Middle frontal gyrus (tissue), 1 donor: ENCODE data around the gene TNFAIP8.

Source experiments
- DNase-seq: peaks from one replicate; pipeline ENCODE4 v3.0.0-alpha.2; 2015; ENCODE audit warnings: low spot score; ENCODE audit errors: extremely low spot score

TNFAIP8 gene

DNA sequence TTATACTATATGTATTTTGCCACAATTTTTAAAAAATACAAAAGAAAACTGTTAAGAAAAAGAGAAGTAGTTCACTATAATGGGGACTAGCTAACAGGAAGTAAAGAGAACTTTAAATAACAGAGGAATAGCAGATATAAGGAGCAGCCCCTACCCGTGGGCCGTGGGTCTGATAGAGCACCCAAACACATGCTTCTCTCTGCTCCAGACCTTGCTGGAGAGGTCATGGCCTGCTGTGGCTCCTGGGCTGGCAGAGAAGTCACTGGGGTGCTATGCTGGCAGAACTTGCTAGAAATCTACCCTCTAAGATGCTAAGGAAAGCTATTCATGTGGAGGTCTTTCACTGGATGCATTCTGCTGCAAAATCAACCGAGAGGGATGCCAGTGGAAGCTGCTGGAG lies 10.0 kb upstream of the TNFAIP8 start:
- no peak for DNase-seq

DNA sequence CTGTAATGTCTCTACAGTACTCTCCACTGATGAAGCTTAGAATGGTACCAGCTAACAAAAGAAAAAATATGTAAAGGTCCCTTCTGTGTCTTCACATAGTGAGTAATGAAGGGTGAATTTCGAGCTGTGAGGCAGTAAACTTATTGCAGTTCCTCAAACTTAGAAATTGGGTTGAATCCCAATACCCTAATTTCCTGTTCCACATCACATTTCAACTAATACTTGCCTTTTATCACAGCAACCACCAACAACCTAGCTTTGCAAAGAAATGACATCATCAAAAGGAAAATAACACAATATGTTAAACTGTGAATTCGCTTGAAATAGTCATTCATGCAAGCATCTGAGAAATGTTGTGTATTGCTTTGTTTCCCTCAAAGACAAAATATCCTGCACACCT lies 9.4 kb upstream of the TNFAIP8 start:
- DNase-seq = no peak

DNA sequence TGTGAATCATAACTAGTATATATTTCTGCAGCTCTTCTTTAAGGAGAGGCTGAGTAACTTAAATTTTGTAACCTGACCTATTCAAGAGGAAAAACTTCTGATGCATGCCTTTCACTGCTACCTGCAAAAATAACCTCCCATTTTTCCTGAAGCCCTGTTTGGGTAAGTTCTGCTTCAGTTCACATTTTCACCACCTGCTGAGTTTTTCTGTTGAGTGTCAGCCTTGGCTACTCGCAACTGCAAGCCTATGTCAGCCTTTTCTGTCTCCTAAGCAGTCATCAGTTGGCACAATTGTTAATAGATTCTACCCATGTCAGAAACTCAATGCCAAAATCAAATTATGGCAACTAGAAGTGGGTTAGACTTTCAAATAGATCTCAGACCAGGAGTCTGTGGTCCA lies 8.2 kb upstream of the TNFAIP8 start:
- no peak for DNase-seq

DNA sequence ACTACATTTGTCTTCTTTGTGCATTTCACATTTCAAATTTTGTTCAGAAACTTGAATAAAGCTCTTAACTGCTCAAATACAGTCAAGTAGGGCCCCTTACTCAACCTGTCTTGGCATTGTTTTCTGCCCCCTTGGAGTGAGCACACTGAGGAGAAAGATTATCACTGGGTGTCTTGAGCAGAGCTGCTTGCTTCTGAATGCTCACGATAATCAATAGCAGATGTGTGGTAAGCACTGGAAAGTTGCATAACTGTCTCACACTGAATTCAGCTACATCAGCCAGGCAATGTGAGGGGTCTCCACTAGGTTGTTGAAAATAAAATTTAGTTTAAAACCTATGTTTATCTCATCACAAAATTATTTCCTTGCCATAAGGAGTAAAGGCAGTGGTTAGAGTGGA lies 7.8 kb upstream of the TNFAIP8 start:
- DNase-seq = no peak

DNA sequence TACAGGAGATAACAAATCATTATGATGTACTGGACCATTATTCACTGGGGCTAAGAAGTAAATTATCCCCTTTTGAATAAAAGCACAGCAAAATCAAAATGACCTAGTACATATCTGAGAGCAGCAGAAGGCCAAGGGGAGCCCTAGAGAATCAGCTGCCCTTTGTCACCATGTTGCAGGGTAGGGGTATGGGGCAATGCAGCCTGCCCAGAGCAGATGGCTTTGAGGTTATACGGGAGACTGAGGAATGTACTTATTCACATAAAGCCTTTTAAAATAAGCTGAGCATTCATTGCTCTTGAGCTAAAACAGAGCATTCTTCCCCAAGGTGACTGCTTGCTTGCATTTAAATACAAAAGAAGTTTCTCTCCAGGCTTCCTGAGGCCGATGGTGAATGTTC lies 2.6 kb upstream of the TNFAIP8 start:
- no peak for DNase-seq

DNA sequence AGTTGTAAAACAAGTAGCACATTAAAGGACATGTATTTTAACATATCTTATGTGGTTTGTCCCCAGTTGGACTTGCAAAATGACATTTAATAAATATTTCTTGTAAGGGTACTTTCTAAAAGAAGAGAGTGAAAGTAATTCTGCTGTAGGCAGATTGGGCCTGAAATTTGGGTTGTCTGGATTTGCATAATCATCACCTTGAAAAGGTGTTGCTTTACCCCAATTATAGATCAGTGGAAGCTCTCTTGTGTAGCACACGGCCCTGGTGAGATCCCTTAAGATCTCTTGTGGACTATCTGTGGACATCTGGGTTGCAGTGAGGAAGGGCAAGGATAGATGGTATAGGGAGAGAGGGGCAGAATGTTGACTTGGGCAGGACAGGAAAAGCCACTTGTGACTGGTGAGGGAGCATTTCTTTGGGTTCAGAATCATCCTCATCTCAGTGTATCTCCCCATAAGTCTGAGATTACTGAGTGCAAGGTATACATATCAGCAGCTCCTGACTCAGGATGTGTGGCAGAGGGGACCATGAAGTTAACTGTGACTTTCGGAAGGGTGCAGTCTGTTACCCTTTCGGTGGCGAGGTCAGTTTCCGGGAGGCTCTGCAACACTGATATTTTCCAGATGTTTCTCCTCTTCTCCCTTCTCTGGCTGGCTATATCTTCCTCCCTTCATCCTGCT lies 2.0 kb upstream of the TNFAIP8 start:
- DNase-seq = no peak

DNA sequence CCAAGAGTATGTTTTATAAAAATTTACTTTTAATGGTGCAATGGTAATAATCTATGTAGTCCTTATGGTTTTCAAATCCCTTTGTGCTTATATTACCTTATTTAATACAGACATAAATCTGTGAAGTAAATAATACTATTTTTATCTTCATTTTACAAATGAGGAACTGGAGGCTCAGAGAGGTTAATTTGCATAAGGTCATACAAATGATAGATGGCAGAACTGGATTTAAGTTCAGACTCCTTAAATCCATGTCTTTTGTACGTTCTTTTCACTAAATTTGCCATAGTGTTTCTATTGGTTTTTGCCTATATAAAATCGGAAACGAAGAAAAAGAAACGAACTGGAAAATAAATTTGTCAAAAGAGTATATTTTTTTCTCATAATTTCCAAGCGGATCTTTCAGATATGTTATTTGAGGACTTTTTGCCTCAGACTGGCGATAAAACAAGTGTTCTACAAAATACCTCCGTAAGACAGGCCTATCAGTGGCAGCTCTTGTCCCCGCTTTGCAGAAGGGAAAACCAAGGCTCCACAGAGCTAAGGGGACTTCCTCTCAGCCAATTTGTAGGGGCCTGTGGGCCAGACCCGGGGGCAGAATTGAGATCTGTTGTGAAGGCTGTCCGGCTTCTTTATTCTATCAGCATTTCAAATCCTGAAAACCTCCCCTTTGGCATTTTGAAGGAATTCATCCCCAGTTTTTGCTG lies 1.1 kb upstream of the TNFAIP8 start:
- no peak for DNase-seq

DNA sequence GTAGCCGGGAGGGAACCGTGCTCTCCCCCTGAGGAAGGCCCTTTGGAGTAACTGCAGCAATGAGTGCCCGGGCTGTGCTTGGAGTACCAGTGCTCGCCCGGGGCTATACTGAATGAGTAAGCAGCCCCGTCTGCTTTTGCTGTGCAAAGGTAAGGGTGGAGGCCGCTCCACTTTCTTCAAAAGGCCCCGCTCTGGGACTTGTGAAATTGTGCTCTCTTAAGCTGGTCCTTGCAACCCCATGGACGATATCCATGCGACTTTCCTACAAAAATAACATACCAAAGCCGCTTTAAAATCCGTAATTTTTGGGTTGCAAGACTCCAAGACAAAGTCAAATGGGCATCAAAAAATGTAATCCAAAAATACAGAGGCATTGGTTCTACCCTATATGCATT lies 578 bp upstream of the TNFAIP8 start:
- no peak for DNase-seq

DNA sequence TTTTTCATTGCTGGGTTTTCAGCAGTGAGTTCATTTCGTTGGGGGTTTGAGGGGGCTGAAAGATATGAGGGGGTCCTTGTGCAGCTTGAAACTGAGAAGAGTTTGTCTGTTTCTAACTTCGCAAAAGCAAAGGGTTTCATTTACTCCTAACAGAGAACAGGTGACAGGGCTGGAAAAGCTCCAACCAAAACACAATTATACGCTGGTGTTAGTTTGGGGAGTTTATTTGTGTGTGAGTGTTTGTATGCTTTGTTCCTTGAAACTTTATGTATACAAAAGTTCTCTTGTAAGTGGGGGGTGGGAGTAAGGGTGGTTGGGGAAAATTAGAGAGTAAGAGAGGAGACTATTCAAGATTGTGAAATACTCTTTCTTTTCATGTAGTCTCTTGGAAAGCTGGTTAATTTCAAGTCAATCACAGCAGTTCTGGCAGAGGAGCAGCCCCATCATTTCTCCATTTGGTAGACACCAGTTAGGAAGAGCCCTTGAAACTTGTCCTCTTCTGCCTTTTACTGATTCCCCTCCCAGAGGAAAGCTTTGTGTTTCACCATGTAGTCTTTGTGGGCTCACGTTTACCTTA lies 881 bp downstream of the TNFAIP8 start:
- DNase-seq = no peak

DNA sequence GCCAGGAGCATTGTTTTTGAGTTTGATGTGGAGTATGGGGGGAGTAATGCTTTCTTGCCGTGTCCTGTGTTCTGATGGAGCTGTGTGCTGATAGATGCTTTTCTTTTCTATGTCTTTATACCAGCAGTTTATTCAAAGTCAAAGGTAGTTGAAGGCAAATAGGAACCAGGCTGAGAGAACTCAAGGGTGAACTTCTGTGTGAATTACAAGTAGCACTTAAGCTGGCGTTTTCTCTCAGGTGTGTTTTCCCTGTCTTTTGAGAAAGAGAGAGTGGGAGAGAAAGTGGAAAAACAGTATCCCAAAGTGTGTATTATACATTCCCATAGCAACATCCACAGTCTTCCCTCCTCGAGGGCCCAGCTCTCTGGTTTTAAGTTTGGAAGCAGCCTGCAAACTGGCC lies 1.5 kb downstream of the TNFAIP8 start:
- DNase-seq = no peak

DNA sequence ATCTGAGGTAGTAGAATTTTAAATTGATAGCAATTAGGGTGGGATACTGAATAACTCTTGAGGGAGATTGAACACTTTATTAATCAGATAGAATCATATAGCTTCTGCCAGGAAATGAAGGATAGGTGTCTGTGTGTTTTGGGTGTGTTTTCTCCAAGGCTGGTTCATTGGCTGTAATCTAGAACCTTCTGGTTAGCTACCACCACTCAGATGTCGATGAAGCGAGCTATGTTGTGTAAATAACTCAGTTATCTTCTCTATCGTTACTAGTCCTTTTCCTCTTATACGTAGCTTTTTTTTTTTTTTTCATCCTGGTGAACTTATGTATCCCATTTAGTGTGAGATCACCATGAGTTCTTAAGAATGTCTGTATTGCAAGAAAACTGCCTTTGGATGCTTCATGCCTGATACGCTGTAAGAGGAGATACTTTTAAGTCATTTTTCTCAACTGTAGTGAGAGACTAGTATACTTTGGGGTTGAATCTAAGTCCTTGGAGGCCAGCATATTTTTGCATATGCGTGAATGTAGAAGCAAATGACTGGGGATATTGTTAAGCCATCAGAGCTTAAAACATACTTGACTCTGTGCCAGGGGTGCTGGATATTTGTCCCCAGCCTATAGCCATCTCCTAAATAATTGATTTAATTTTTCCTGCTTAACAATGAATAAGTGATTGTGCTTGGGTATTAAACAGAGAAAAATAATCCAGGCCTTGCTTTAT lies 2.1 kb downstream of the TNFAIP8 start:
- no peak for DNase-seq

DNA sequence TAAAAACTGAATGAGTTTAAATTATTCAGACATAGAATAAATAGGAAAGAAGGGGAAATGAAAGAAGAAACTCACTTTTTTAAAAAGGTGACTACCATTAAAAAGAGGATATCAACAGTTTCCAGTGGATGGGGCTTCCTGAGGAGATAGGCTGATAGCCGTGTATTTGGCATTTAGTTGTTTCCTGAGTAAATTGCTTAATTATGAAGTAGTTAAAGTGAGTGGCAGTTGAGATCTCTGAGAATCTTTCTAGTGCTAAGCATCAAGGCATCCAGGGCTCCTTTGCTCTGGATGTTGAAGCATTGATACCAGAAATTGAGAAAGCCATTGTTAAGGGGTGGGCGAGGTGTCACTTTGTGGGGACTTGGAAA lies 2.7 kb downstream of the TNFAIP8 start:
- no peak for DNase-seq

DNA sequence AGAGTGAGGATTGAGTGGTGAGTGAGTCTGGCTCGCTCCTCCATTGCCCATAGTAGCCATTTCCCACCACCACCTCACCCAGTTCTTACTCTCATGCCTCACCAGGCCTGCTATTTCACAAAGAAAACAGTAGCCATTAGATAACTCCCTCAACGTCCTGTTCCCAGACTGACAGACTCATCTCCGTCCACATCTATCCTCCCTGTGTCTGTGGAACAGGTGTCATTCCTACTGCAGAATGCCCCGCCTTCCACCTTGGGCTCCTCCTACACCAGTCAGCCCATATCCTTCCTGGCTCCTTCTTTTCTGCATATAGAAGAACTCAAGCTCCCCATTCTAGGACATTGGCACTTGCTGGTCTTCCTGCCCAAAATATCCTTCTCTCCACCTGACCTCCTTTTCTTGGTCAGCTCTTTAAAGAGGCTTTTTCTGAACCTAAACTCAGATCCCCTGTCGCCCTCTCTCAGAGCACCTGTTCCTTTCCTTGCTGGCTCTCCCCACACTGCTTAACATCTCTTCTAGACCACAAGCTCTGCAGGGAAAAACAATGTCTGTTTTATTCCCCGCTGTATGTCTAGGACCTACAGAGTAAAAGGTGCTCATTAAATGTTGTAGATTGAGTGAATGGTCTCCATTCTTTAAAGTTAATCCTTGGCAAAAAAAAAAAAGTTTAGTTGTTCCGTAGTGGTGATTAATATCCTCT lies 3.2 kb downstream of the TNFAIP8 start:
- no peak for DNase-seq

DNA sequence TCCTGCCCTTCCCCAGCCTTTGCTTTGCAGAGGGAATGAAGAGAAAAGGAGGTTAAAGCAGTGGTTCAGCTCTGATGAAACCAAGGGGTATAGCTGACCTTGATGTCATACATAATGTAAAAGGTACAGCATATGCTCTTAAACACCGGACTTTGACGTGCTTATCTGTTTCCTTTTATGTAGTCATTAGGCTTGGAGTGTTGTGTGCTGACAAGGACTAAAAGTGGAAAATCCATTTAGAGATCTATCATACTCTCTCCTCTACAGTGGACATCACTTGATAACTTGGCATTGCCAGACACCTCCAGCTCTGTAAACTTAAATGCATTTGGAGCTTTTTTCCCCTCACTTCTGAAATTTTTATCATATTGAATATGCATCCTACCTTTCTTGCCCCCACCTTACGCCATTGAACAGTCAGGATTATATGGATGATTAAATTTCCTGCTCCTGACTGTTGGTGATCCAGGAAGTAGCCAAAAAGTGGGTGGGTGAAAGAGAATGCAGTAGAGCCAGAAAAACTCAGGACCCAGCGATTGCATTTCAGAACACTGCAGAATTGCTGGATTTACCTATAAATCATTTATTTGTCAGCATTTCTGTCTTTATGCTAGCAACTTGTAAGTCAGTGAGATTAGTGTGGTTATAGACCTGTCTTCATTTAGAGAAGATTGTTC lies 4.1 kb downstream of the TNFAIP8 start:
- no peak for DNase-seq

DNA sequence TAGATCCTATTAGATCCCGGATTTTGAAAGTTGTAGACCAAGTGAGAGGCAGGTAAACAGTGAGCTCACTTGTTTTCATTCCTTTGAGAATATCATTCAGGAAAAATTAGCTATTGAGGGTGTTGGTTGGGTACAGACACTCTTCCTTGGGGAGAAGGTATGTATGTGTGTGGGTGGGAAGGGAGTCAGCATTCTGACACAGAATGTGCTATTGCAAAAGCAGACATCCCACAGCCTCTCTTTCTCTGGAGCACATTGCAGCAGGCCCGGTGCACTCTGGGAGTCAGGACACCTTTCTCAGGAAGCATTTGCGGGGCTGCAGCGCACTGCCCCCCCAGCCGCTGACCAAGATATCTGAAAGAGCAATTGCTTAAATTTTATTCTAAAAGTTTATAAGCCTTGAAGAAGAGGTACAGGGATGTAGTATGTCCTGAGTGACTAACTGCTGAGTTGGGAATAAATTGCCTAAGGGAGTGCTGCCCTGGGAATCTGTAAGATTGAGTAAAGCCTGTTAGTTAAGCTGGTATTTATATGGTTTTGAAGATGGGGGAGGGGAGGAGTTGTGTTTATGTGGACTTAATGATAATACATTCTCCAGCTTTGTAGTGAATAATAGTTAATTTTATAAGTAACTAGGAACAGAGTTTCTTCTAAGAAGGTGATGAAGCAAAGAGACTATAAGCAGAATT lies 5.2 kb downstream of the TNFAIP8 start:
- no peak for DNase-seq

DNA sequence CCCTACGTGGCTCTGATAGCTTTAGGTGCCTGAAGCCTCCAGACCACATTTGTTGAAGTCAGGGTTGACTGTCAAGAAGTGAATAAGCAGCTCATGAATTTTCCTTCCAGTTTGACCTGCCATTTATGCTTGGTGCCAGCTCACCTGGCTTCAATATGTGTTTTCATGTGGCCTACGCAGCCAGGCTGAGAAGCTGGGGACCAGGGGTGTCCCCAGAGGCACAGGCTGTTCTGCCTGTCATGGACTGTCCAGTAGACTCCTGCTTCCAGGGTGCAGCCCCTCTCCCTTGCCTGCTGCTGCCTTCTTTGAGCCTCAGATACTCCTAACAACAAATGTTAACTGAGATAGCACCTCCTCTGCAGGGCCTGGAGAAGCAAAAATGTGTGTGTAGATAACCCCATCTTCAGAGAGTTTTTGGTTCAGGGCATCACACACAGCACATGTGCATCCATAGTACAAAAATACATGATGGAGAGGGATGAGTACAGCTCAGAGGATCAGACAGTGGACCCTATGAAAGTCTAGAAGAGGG lies 5.8 kb downstream of the TNFAIP8 start:
- DNase-seq = no peak

DNA sequence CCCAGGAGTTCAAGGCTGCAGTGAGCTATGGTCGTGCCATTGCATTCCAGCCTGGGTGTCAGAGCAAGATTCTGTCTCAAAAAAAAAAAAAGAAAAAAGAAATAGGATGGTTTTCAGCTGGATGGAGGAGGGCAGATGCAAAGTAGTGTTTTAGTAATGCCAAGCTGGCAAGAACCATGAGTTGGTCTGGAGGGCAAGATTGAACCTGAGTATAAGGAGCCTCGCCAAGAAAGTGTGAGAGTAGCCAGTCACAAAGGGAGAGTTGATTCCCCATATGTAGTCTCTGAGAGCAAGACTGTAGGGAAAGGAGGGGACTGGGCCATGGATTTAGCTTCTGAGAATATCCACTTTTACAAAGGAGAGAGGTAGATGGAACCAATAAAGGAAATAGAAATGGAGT lies 6.9 kb downstream of the TNFAIP8 start:
- DNase-seq = no peak

DNA sequence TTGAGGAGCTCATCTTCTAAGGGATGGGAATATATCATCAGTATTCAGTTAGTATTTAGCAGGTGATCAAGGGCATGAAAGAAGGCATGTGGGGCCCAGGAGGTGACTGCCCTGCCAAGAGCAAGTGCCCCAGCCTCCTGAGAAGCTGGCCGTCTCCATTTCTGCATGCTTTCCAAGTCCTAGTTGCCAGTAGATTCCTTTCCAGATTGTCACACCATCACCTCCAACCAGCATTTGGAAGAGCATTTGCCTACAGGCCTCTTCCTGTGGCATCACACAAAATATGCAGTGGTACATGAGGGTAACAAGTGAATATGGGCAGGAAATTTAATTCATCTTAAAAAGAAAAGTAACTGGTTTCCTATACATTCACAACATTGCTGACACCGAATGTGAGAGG lies 7.5 kb downstream of the TNFAIP8 start:
- DNase-seq = no peak

DNA sequence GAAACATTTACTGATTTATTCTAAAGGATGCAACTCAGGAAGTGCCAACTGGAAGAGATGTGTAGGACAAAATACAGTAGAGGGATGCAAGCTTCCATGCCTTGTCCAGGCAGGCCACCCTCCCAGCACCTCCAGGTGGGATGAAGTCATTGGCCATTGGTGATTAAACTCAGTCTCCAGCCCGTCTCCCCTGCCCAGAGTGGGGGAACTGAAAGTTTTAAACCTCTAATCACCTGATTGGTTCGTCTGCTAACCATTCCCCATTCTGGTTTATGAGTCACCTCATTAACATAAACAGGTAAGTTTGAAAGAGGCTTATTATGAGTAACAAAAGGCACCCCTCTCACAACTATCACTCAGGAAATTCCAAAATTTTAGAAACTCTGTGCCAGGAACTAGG lies 8.1 kb downstream of the TNFAIP8 start:
- DNase-seq = no peak

DNA sequence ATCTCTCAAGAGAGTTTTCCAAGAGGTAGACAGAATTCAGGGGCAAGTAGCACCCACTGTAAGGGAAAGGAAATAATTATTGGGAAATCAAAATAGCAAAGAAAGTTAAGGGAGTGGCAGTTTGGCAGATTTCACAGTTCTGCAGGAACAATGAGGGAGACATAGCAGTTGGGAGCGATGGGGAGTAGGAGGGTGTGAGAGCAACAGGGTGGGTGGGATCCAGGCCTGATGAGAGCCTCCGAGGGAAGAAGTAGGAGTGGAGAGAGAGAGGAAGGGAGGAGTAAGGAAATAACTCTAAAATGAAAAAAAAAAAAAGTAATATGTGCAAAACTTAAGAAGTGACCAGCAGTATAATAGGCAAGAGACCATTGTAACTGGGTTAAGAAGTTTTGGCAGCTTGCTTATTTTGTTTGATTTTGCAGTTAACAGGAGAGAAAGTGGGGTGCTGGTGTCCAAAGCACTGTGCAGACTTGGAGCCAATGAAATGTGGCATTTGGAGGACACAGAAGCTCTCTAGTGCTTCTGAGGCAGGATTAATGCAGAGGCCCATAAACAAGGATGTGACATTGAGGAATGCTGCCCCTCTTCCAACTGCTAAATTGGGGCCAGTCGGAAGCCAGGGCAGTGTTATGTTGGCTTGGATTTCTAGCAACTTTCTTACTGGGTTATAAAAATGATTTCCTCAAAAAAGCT lies 10.2 kb downstream of the TNFAIP8 start:
- DNase-seq = no peak
